Measurements from ENCODE around the gene TTC5. TPM values are rescaled to one million over a fixed set of nuclear protein-coding genes. Genes with fewer than 3 reads are reported as not detected.
"Not testable (repeated sequence)": the region's sequence is repeated elsewhere in the genome, so short reads cannot be mapped to it uniquely, and the experiment has no call there.

Gene TTC5
- total RNA-seq, 1 experiment from 2014 or later: 15.9 TPM

DNA sequence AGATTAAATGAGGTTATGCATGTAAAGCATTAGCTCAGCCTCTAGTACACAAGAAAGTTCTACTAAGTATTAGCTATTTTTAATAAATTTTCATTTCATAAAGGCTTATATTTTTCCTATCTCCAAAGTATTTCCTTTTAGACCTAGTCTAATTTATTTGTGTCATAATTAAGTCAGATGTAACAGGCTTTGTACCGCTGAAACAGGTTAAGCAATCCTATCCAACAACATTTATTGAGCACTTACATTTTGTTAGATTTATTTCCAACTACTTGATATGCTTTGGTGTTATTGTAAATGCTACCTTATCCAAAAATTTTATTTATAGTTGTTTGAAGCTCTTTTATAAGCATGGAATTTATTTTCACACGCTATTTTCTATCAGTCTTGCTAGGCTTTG lies 35.9 kb upstream of the TTC5 start:
- DNase-seq (ENCODE audit: low spot score): no peak
- Mint-ChIP-seq H3K9me3 (no peaks in the 10 kb centered on the region), H3K27me3 (ENCODE audit: low read depth) (no peaks in the 10 kb centered on the region), H3K4me3 (peak overlapping the region; percentile 91), H3K36me3 (peaks cover 17% of the 10 kb centered on the region), H3K27ac (peak overlapping the region; percentile 98; the same call in 1 of the 2 replicates), H3K4me1 (peaks cover 8% of the 10 kb centered on the region)
- ChIA-PET CTCF (interaction anchor here (1.0 to 1.1 kb wide), 2 partner anchors 9 to 14 kb away, joined by 3 to 4 read pairs; no protein-coding TSS in a partner anchor), POLR2A (interaction anchor here (0.6 to 2.9 kb wide), 7 partner anchors 9 to 341 kb away, joined by 3 to 46 read pairs (median 24); partner anchors contain the start of genes CCNB1IP1 and PIP4P1)
- no peak for TF ChIP-seq MYBL2 (CRISPR knock-in tag; IDR thresholded peaks at IDR 0.05)
- no peak for TF ChIP-seq MXD4 (CRISPR knock-in tag; IDR thresholded peaks at IDR 0.05; ENCODE audit: borderline replicate concordance)
- TF ChIP-seq, protein P1, sequence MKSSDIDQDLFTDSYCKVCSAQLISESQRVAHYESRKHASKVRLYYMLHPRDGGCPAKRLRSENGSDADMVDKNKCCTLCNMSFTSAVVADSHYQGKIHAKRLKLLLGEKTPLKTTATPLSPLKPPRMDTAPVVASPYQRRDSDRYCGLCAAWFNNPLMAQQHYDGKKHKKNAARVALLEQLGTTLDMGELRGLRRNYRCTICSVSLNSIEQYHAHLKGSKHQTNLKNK (CRISPR knock-in tag; IDR thresholded peaks at IDR 0.05): no peak
- no peak for TF ChIP-seq ZNF263 (CRISPR knock-in tag; IDR thresholded peaks at IDR 0.05; ENCODE audit: low read depth)
- TF ChIP-seq, protein P2, sequence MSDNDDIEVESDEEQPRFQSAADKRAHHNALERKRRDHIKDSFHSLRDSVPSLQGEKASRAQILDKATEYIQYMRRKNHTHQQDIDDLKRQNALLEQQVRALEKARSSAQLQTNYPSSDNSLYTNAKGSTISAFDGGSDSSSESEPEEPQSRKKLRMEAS (CRISPR knock-in tag; IDR thresholded peaks at IDR 0.05): no peak
- TF ChIP-seq, protein P3, sequence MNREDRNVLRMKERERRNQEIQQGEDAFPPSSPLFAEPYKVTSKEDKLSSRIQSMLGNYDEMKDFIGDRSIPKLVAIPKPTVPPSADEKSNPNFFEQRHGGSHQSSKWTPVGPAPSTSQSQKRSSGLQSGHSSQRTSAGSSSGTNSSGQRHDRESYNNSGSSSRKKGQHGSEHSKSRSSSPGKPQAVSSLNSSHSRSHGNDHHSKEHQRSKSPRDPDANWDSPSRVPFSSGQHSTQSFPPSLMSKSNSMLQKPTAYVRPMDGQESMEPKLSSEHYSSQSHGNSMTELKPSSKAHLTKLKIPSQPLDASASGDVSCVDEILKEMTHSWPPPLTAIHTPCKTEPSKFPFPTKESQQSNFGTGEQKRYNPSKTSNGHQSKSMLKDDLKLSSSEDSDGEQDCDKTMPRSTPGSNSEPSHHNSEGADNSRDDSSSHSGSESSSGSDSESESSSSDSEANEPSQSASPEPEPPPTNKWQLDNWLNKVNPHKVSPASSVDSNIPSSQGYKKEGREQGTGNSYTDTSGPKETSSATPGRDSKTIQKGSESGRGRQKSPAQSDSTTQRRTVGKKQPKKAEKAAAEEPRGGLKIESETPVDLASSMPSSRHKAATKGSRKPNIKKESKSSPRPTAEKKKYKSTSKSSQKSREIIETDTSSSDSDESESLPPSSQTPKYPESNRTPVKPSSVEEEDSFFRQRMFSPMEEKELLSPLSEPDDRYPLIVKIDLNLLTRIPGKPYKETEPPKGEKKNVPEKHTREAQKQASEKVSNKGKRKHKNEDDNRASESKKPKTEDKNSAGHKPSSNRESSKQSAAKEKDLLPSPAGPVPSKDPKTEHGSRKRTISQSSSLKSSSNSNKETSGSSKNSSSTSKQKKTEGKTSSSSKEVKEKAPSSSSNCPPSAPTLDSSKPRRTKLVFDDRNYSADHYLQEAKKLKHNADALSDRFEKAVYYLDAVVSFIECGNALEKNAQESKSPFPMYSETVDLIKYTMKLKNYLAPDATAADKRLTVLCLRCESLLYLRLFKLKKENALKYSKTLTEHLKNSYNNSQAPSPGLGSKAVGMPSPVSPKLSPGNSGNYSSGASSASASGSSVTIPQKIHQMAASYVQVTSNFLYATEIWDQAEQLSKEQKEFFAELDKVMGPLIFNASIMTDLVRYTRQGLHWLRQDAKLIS (CRISPR knock-in tag; IDR thresholded peaks at IDR 0.05; ENCODE audit: borderline replicate concordance): no peak
- TF ChIP-seq JUN (CRISPR knock-in tag; IDR thresholded peaks at IDR 0.05): no peak
- TF ChIP-seq, protein P4, sequence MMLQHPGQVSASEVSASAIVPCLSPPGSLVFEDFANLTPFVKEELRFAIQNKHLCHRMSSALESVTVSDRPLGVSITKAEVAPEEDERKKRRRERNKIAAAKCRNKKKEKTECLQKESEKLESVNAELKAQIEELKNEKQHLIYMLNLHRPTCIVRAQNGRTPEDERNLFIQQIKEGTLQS (CRISPR knock-in tag; conservative IDR thresholded peaks at IDR 0.05): no peak
- TF ChIP-seq, protein P5, sequence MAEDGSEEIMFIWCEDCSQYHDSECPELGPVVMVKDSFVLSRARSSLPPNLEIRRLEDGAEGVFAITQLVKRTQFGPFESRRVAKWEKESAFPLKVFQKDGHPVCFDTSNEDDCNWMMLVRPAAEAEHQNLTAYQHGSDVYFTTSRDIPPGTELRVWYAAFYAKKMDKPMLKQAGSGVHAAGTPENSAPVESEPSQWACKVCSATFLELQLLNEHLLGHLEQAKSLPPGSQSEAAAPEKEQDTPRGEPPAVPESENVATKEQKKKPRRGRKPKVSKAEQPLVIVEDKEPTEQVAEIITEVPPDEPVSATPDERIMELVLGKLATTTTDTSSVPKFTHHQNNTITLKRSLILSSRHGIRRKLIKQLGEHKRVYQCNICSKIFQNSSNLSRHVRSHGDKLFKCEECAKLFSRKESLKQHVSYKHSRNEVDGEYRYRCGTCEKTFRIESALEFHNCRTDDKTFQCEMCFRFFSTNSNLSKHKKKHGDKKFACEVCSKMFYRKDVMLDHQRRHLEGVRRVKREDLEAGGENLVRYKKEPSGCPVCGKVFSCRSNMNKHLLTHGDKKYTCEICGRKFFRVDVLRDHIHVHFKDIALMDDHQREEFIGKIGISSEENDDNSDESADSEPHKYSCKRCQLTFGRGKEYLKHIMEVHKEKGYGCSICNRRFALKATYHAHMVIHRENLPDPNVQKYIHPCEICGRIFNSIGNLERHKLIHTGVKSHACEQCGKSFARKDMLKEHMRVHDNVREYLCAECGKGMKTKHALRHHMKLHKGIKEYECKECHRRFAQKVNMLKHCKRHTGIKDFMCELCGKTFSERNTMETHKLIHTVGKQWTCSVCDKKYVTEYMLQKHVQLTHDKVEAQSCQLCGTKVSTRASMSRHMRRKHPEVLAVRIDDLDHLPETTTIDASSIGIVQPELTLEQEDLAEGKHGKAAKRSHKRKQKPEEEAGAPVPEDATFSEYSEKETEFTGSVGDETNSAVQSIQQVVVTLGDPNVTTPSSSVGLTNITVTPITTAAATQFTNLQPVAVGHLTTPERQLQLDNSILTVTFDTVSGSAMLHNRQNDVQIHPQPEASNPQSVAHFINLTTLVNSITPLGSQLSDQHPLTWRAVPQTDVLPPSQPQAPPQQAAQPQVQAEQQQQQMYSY (CRISPR knock-in tag; IDR thresholded peaks at IDR 0.05): no peak
- no peak for TF ChIP-seq TP53 (CRISPR knock-in tag; IDR thresholded peaks at IDR 0.05)
- TF ChIP-seq ZNF416 (CRISPR knock-in tag; IDR thresholded peaks at IDR 0.05): no peak
- TF ChIP-seq, protein P6, sequence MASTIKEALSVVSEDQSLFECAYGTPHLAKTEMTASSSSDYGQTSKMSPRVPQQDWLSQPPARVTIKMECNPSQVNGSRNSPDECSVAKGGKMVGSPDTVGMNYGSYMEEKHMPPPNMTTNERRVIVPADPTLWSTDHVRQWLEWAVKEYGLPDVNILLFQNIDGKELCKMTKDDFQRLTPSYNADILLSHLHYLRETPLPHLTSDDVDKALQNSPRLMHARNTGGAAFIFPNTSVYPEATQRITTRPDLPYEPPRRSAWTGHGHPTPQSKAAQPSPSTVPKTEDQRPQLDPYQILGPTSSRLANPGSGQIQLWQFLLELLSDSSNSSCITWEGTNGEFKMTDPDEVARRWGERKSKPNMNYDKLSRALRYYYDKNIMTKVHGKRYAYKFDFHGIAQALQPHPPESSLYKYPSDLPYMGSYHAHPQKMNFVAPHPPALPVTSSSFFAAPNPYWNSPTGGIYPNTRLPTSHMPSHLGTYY (CRISPR knock-in tag; IDR thresholded peaks at IDR 0.05): no peak
- TF ChIP-seq, protein P7, sequence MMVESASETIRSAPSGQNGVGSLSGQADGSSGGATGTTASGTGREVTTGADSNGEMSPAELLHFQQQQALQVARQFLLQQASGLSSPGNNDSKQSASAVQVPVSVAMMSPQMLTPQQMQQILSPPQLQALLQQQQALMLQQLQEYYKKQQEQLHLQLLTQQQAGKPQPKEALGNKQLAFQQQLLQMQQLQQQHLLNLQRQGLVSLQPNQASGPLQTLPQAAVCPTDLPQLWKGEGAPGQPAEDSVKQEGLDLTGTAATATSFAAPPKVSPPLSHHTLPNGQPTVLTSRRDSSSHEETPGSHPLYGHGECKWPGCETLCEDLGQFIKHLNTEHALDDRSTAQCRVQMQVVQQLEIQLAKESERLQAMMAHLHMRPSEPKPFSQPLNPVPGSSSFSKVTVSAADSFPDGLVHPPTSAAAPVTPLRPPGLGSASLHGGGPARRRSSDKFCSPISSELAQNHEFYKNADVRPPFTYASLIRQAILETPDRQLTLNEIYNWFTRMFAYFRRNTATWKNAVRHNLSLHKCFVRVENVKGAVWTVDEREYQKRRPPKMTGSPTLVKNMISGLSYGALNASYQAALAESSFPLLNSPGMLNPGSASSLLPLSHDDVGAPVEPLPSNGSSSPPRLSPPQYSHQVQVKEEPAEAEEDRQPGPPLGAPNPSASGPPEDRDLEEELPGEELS (CRISPR knock-in tag; IDR thresholded peaks at IDR 0.05): no peak
- TF ChIP-seq GABPB1 (CRISPR knock-in tag; IDR thresholded peaks at IDR 0.05): no peak
- TF ChIP-seq, protein P8, sequence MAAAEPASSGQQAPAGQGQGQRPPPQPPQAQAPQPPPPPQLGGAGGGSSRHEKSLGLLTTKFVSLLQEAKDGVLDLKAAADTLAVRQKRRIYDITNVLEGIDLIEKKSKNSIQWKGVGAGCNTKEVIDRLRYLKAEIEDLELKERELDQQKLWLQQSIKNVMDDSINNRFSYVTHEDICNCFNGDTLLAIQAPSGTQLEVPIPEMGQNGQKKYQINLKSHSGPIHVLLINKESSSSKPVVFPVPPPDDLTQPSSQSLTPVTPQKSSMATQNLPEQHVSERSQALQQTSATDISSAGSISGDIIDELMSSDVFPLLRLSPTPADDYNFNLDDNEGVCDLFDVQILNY (CRISPR knock-in tag; IDR thresholded peaks at IDR 0.05): no peak
- no peak for TF ChIP-seq SP1 (CRISPR knock-in tag; conservative IDR thresholded peaks at IDR 0.05)
- ATAC-seq: no peak

DNA sequence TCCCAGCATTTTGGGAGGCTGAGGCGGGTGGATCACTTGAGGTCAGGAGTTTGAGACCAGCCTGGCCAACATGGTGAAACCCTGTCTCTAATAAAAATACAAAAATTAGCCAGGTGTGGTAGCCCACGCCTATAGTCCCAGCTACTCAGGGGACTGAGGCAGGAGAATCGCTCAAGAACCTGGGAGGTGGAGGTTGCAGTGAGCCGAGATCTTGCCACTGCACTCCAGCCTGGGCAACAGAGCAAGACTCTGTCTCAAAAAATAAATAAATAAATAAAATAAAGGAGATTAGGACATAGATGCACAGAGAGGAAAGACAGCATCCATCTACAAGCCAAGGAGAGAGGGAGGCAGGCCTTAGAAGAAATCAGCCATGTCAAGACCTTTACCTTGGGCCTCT lies 35.3 kb upstream of the TTC5 start:
- ATAC-seq; H3K9me3 Mint-ChIP-seq; H3K27ac Mint-ChIP-seq; H3K27me3 Mint-ChIP-seq (ENCODE audit: low read depth); H3K4me1 Mint-ChIP-seq; DNase-seq (ENCODE audit: low spot score); CTCF ChIA-PET: not testable (repeated sequence)
- H3K36me3 Mint-ChIP-seq: peaks cover 12% of the 10 kb centered on the region
- POLR2A ChIA-PET: interaction anchor here (0.6 kb wide), 1 partner anchor 321 kb away, joined by 3 read pairs; no protein-coding TSS in a partner anchor
- H3K4me3 Mint-ChIP-seq: peak overlapping the region; percentile 40; the same call in 1 of the 2 replicates

Measured in WTC11 (cell line).